Right renal pelvis (tissue), 4 donors: ENCODE results near the gene THNSL1. TPM values are rescaled to one million over a fixed set of nuclear protein-coding genes. Genes with fewer than 3 reads are reported as not detected.
"Not testable (repeated sequence)": the region's sequence is repeated elsewhere in the genome, so short reads cannot be mapped to it uniquely, and the experiment has no call there.

Experiments
- DNase-seq, 4 donors: peaks; one replicate each; pipeline ENCODE4 v3.0.0-alpha.2; 2013; ENCODE audit warnings: low read depth in 4 of 4, low spot score in 3 of 4, missing footprints in 1 of 4
- polyA plus RNA-seq, 4 donors: library from polyadenylated mRNA; unstranded; fragments of 120-200 nt; gene quantifications; one replicate each; pipeline ENCODE4 v1.2.1, GENCODE V29; 2013; ENCODE audit not compliant: insufficient read length in 4 of 4

THNSL1 gene
- polyA plus RNA-seq, 4 donors = 15.8 to 19.6 (median 17.9) TPM

DNA sequence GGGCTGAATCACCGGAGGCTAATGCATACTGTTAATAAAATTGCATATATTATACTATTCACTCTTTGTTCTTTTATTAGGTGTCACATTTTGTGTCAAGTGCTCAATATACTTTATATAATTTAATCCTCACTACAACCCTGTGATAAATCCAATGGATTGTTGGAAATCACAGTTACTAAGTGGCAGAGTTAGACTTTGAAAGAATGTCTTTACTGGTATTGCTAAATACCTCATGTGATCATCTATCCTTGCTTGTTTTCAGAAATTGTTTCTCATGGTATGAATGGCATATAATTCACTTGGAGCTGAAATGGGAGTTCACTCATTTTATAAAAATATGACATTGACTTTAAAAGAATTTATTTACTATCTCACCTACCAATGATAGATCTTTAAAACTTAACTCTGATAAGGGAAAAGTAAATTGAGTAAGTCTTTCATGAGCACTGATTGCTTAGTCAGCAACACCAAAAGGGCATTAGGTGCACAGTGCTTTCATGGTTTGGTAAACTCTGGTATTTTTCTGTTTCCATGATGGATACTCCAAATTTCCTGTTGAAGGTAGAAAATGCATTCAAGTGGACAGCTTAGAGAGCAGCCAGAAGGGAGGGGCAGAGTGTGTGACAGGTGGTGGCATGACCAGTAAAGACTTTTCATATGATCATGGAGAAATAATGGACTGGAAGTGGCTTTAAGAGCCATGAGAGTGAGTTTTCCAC, 23.0 kb upstream of the THNSL1 start:
- DNase-seq = no peak

GRCh38 chr10:24995072-24995471, 21.3 kb upstream of the THNSL1 start:
- DNase-seq = no peak

DNA sequence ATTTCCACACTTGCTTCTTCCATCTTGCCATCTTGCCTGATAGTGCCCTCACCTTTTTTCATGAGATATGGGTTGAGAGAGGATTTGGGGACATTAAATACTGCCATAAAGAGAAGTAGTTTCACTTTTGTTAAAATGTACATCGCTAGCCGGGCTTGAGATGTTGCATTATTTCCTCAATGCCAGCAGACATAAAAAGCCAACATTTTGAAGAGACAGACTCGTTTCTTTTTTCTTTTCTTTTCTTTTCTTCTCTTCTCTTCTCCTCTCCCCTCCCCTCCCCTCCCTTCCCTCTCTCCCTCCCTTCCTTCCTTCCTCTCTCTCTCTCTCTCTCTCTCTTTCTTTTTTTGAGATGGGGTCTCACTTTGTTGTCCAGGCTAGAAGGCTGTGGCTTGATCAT, 18.4 kb upstream of the THNSL1 start:
- DNase-seq = no peak

- DNase-seq = not testable (repeated sequence)
Measured at GRCh38 chr10:25011591-25011990, 4.8 kb upstream of the THNSL1 start.

DNA sequence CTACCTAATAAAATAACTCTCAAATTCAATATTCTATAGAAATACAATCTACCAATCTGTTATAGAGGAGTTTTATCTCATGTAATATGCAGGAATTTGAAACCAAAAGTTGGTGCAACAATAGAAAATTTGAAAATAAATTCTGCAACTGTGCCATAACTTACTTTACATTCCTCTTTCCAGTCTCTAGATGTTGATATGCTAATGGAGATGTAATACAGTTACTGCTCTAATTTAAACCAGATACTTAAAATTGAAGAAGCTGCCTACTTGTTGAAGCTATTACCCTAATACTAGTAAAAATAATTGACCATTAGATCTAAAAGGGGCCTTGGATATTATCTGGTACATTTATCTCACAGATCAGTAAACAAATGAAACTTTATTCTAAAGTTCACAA, 1.8 kb upstream of the THNSL1 start:
- no peak for DNase-seq

- DNase-seq = peak; percentile 93 to 98 (median 95)
Measured at GRCh38 chr10:25015828-25016375, 510 bp upstream of the THNSL1 start, which contains the start of gene ENKUR. ENKUR (minus strand) TSS chr10:25016158; CDS start chr10:25015936, 222 bp downstream.

DNA sequence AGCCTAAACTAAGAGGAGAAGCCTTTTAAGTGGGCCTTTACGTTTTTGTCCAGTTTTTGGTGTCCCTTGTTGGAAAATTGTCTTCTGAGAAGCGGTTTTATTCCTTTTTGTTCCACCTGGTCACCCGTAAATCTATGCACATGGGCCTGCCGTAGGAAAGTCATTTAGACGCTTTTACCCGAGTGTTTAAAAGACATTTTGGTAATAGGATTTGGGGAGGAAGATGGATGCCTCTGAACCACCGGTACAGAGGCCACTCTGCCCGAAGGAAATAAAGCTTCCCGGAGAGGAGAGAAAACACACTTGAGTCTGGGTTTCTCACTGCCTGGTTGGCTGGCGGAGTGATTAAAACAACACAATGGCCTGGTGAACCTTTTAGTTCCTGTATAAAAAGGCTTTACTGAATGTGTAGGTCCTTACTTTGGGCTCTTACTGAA, 760 bp downstream of the THNSL1 start:
- peak in 1 of 4 donors; percentile 63 for DNase-seq

DNA sequence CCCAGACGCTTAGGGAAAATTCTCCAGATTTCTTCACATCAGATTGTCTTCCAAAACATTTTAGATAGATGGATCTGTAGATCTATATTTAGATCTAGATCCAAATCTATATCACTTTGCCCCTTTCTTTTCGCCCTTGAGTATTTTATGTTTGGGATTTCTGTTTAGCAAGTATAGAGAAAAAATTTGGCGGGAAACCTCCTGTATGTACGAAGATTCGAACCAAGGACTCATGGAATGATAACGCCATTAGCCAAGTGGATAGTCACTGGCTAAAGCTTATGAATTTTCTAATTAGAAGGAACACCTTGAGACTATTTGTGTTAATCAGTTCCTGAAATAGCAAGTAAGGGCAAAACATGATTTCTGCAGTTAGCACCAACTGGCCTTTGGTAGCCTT, 1.2 kb downstream of the THNSL1 start:
- DNase-seq = no peak

- no peak for DNase-seq
Measured at GRCh38 chr10:25018703-25019102, 2.3 kb downstream of the THNSL1 start.

GRCh38 chr10:25023278-25023677, 6.9 kb downstream of the THNSL1 start:
- DNase-seq = no peak

GRCh38 chr10:25024528-25024927, 8.1 kb downstream of the THNSL1 start:
- DNase-seq = no peak

DNA sequence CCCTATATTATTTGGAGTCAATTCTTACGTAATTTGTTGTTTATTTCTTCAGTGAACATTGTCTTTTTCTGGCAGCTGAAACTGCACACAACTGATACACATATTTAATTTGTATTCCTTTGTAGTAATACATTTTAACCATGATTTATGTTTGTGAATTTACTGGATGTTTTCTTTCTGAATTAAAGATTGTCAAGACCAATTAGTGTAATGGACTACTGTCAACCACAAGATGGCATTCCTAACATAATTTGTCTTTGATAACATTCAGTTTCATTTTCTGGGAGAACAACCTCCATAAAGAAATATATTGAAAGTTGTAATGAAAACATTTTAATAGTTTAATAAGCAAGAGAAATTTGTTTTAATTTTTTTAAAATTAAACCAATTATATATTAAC, 10.1 kb downstream of the THNSL1 start:
- DNase-seq = no peak

- DNase-seq = no peak
Measured at GRCh38 chr10:25028711-25029110, 12.3 kb downstream of the THNSL1 start.

DNA sequence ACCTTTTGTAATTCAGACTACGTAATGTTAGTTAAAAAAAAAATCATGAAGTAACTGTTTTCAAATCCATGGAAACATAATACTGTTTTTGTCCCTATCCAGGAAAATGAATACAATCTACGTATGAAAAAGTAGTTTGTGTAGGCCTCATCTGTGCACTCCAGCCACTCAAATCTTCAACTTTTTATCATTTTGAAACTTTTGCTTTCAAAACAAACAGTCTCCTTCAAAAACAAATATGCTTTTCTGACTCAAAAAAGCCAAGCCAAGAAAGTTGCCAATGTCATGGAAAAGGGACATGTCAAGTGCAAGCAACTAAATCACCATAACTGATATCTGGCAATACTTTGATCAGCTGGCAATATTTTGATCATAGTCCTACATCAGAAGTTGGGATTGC, 13.1 kb downstream of the THNSL1 start:
- DNase-seq = no peak

DNA sequence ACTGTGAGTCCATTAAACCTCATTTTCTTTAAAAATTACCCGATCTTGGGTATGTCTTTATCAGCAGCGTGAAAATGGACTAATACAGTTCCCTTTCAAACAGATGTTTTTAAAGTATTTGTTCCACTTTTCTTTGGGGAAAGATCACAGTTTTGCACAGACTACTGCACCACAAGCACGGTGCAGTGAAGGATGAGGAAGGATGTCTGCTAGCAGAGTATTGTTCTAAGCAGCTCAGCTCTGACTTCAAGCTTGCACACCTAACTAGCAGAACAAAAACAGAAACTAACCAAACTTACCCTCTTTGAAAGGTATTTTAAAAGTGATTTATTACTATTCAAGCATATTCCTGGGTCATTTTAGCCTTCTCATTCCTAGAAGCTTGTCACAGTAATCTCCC, 20.0 kb downstream of the THNSL1 start:
- DNase-seq = no peak

GRCh38 chr10:25038325-25038724, 21.9 kb downstream of the THNSL1 start:
- DNase-seq = no peak

- no peak for DNase-seq
Measured at GRCh38 chr10:25039531-25039930, 23.1 kb downstream of the THNSL1 start.

GRCh38 chr10:25046641-25047040, 30.2 kb downstream of the THNSL1 start:
- no peak for DNase-seq

DNA sequence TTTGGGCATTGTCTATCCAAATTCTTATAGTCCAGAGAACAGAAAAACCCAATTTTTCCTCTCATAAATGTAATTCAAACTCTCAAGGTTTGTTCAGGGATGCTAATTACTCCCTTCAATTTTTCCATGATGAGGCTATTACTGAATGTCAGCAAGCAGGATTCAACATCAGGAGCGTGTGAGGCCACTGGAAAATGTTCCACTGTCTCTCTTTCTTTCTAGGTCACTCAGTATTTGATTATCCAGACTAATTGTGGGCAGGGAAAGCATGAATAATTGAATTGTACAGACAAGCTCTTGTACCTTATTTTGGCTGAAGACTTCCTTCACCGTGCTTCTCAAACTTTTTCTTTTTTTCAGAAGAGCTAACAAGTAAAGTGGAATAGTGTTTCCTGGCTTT, 30.7 kb downstream of the THNSL1 start:
- no peak for DNase-seq

DNA sequence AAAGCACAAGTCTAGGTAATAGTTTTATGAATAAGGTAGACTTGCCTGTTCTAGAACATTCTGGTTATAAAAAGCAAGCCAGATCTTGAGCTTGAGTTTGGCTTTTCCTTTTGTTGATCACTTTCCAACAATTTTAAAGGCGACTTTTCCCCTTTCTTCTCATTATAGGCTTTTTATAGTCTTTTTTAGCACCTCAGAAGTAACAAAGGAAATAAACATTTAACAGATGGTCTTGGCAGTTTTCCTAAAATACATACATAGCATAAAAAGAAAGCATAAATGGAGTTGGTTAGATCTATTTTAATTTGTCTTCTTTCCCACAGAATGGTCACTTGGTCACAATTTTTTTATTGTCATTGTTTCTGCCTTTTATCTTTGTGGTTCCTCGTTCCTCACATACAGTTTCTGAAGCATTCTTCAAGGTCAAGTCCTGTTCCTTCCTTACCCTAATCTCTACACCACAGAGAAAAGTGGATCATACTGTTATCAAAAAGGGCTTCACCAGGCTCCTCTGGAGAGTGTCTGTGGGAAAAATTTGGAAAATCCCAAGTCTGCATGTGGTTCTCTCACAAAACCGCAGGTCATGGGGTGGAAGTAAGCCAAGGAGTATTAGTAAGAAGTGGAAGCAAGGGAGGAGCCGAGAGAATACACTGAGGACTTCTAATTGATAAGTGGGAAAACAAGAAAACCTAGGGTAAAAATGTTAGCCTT, 31.3 kb downstream of the THNSL1 start:
- no peak for DNase-seq

GRCh38 chr10:25048450-25048849, 32.0 kb downstream of the THNSL1 start:
- no peak for DNase-seq

GRCh38 chr10:25049966-25050365, 33.6 kb downstream of the THNSL1 start:
- no peak for DNase-seq
